WTC11 (cell line): ENCODE measurements around the gene NUP62. TPM values are rescaled to one million over a fixed set of nuclear protein-coding genes. Genes with fewer than 3 reads are reported as not detected.

ENCODE experiments used
- ATAC-seq: fragments of 200-7000 bp; cut with Tn5 transposase; 2 replicates; pipeline ENCODE4 v1.10.0; 2021; ENCODE audit warnings: mild to moderate bottlenecking, moderate library complexity
- CTCF ChIA-PET: fragments of 300-600 bp; sonication (Branson Sonifier 250); formaldehyde crosslinking; loops from one replicate; lab custom pipeline; 2021; ENCODE audit warnings: antibody characterized with exemption; lab: Charles Lee
- POLR2A ChIA-PET: fragments of 350-600 bp; sonication (Branson Sonifier 250); formaldehyde crosslinking; loops from one replicate; lab custom pipeline; 2021; ENCODE audit warnings: antibody characterized with exemption; lab: Charles Lee
- DNase-seq: peaks from one replicate; pipeline ENCODE4 v3.0.0; 2021; ENCODE audit warnings: low spot score
- H3K27ac Mint-ChIP-seq: 2 replicates; pipeline ENCODE4 v1.8.0; 2021; ENCODE audit warnings: mixed read lengths
- H3K27me3 Mint-ChIP-seq: 2 replicates; pipeline ENCODE4 v1.8.0; 2021; ENCODE audit warnings: low read depth, mild to moderate bottlenecking, moderate library complexity, mixed read lengths
- H3K36me3 Mint-ChIP-seq: 2 replicates; pipeline ENCODE4 v1.8.0; 2021; ENCODE audit warnings: mixed read lengths
- H3K4me1 Mint-ChIP-seq: 2 replicates; pipeline ENCODE4 v1.8.0; 2022; ENCODE audit warnings: mixed read lengths
- H3K4me3 Mint-ChIP-seq: 2 replicates; pipeline ENCODE4 v1.8.0; 2021; ENCODE audit warnings: mild to moderate bottlenecking, moderate library complexity, mixed read lengths
- H3K9me3 Mint-ChIP-seq: 2 replicates; pipeline ENCODE4 v1.8.0; 2021; ENCODE audit warnings: mixed read lengths
- ATF2 ChIP-seq: sonication (generic); formaldehyde crosslinking; IDR thresholded peaks from 2 replicates; pipeline ENCODE4 v1.8.1; 2022; ENCODE audit warnings: low read depth, missing genetic modification reagents, borderline replicate concordance
- CBFB ChIP-seq: sonication (generic); formaldehyde crosslinking; IDR thresholded peaks from 2 replicates; pipeline ENCODE4 v1.8.1; 2022; ENCODE audit warnings: mild to moderate bottlenecking, low read depth, missing genetic modification reagents
- CDX4 ChIP-seq: fragments of 250-450 bp; sonication (Bioruptor Pico); IDR thresholded peaks from 2 replicates; pipeline ENCODE4 v1.9.0; 2021; ENCODE audit warnings: moderate library complexity, mild to moderate bottlenecking, inconsistent platforms, borderline replicate concordance
- CREB1 ChIP-seq: sonication (generic); formaldehyde crosslinking; IDR thresholded peaks from 2 replicates; pipeline ENCODE4 v1.8.0; 2023; ENCODE audit warnings: mild to moderate bottlenecking, missing genetic modification reagents
- CREM ChIP-seq: sonication (generic); formaldehyde crosslinking; IDR thresholded peaks from 2 replicates; pipeline ENCODE4 v1.8.1; 2022; ENCODE audit warnings: mild to moderate bottlenecking, missing genetic modification reagents, moderate library complexity
- ELF4 ChIP-seq: sonication (generic); formaldehyde crosslinking; IDR thresholded peaks from 2 replicates; pipeline ENCODE4 v1.8.1; 2022; ENCODE audit warnings: low read depth, mild to moderate bottlenecking, moderate library complexity, missing genetic modification reagents
- ESRRA ChIP-seq: sonication (generic); formaldehyde crosslinking; IDR thresholded peaks from 2 replicates; pipeline ENCODE4 v1.8.1; 2022; ENCODE audit warnings: mild to moderate bottlenecking, missing genetic modification reagents, borderline replicate concordance
- FOXJ3 ChIP-seq: sonication (generic); formaldehyde crosslinking; IDR thresholded peaks from 2 replicates; pipeline ENCODE4 v1.9.0; 2021; ENCODE audit warnings: missing genetic modification reagents, mild to moderate bottlenecking, borderline replicate concordance
- FOXP1 ChIP-seq: sonication (generic); formaldehyde crosslinking; IDR thresholded peaks from 2 replicates; pipeline ENCODE4 v1.8.0; 2022; ENCODE audit warnings: missing genetic modification reagents, mild to moderate bottlenecking, moderate library complexity, borderline replicate concordance
- GTF2I ChIP-seq: fragments of 250-450 bp; sonication (Bioruptor Pico); conservative IDR thresholded peaks from 2 replicates; pipeline ENCODE4 v1.4.0; 2021; ENCODE audit warnings: mild to moderate bottlenecking
- HMGXB4 ChIP-seq: sonication (generic); formaldehyde crosslinking; IDR thresholded peaks from 2 replicates; pipeline ENCODE4 v1.8.1; 2023; ENCODE audit warnings: mild to moderate bottlenecking, moderate library complexity, missing genetic modification reagents
- IRF2 ChIP-seq: sonication (generic); formaldehyde crosslinking; IDR thresholded peaks from 2 replicates; pipeline ENCODE4 v1.8.0; 2022; ENCODE audit warnings: low read depth, missing genetic modification reagents, borderline replicate concordance
- MAX ChIP-seq: sonication (generic); formaldehyde crosslinking; IDR thresholded peaks from 2 replicates; pipeline ENCODE4 v1.8.0; 2022; ENCODE audit warnings: mild to moderate bottlenecking, missing genetic modification reagents
- MXD4 ChIP-seq: fragments of 250-450 bp; sonication (Bioruptor Pico); IDR thresholded peaks from 2 replicates; pipeline ENCODE4 v1.8.0; 2021; ENCODE audit warnings: mild to moderate bottlenecking, moderate library complexity, borderline replicate concordance
- NFATC4 ChIP-seq: fragments of 250-450 bp; sonication (Bioruptor Pico); IDR thresholded peaks from 2 replicates; pipeline ENCODE4 v1.9.0; 2021; ENCODE audit warnings: mild to moderate bottlenecking
- NR1H2 ChIP-seq: sonication (generic); formaldehyde crosslinking; IDR thresholded peaks from 2 replicates; pipeline ENCODE4 v1.9.0; 2021; ENCODE audit warnings: mild to moderate bottlenecking, moderate library complexity, missing genetic modification reagents
- OVOL2 ChIP-seq: fragments of 250-450 bp; sonication (Bioruptor Pico); IDR thresholded peaks from 2 replicates; pipeline ENCODE4 v1.9.0; 2021; ENCODE audit warnings: mild to moderate bottlenecking, borderline replicate concordance
- RORB ChIP-seq: fragments of 250-450 bp; sonication (Bioruptor Pico); IDR thresholded peaks from 2 replicates; pipeline ENCODE4 v1.9.0; 2021; ENCODE audit warnings: mild to moderate bottlenecking
- SMAD3 ChIP-seq: sonication (generic); formaldehyde crosslinking; IDR thresholded peaks from 2 replicates; pipeline ENCODE4 v1.8.0; 2022; ENCODE audit warnings: missing genetic modification reagents, mild to moderate bottlenecking, borderline replicate concordance
- SOX15 ChIP-seq: fragments of 250-450 bp; sonication (Bioruptor Pico); IDR thresholded peaks from 2 replicates; pipeline ENCODE4 v1.9.0; 2021; ENCODE audit warnings: mild to moderate bottlenecking
- TCF7 ChIP-seq: sonication (generic); formaldehyde crosslinking; IDR thresholded peaks from 2 replicates; pipeline ENCODE4 v1.8.0; 2022; ENCODE audit warnings: mild to moderate bottlenecking, low read depth, missing genetic modification reagents, moderate library complexity
- TEAD4 ChIP-seq: sonication (generic); formaldehyde crosslinking; IDR thresholded peaks from 2 replicates; pipeline ENCODE4 v1.8.0; 2022; ENCODE audit warnings: mild to moderate bottlenecking, missing genetic modification reagents
- ZNF416 ChIP-seq: fragments of 250-450 bp; sonication (Bioruptor Pico); IDR thresholded peaks from 2 replicates; pipeline ENCODE4 v1.9.0; 2021; ENCODE audit warnings: mild to moderate bottlenecking, inconsistent platforms
- ZNF671 ChIP-seq: fragments of 250-450 bp; sonication (Bioruptor Pico); IDR thresholded peaks from 2 replicates; pipeline ENCODE4 v1.8.0; 2021; ENCODE audit warnings: mild to moderate bottlenecking
- ZSCAN18 ChIP-seq: fragments of 250-450 bp; sonication (Bioruptor Pico); IDR thresholded peaks from 2 replicates; pipeline ENCODE4 v2.1.2; 2022; ENCODE audit warnings: mild to moderate bottlenecking, moderate library complexity
- total RNA-seq: library from RNA; stranded (reverse); gene quantifications from 3 replicates; pipeline ENCODE4 v1.2.3, GENCODE V29; 2021
- TF ChIP-seq, protein P1 (sequence below): sonication (generic); formaldehyde crosslinking; IDR thresholded peaks from 2 replicates; pipeline ENCODE4 v1.8.1; 2023; ENCODE audit warnings: mild to moderate bottlenecking, missing genetic modification reagents, moderate library complexity
- TF ChIP-seq, protein P2 (sequence below): fragments of 200-600 bp; IDR thresholded peaks from 2 replicates; pipeline ENCODE4 v1.8.0; 2022; ENCODE audit warnings: antibody characterized with exemption
- TF ChIP-seq, protein P3 (sequence below): sonication (generic); formaldehyde crosslinking; IDR thresholded peaks from 2 replicates; pipeline ENCODE4 v1.8.1; 2022; ENCODE audit warnings: low read depth, mild to moderate bottlenecking, moderate library complexity, missing genetic modification reagents, borderline replicate concordance

Gene NUP62
- total RNA-seq, 1 experiment from 2014 or later = 87.1 TPM

DNA sequence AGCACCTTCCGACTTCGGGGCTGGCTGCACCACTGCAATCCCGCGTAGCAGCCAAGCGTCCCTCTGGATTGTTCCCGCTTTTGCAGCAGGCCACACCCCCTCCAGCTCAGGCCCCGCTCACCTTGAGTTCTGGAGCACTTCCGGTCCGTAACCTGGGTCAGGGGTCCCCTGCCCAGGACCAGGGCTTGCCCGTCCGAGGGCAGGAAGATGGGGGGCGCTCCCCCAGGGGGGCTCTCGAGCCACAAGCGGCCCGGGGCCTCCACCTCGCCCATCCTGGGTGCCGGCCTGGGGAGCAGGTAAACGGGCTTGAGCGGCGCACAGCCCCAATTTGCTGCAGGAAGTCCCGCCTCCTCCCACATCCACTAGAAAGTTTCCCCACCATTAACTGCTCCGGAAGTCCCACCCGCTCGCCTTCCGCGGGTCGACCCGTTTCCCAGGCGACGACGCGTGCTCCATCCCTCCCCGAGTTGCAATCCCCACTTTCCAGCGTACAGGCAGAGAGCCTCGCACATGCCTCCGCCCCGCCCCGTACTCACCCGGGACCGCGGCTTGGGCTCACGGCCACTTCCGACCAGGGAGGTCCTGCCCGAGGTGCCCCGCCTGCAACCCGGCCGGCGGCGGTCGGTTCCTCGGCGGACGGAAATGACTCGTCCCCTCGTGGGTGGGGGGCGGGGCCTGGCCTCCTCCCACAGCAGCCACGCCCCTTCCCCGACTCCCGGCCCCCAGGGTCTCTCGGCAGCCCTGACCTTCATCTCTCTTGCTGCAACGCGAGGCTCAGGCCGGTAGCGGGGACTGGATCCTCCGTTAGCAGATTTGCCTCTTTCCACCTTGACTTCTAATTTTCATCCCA is 62.1 kb downstream of the NUP62 start, which contains the start of gene PNKP:
PNKP (minus strand) TSS at position 644 of the 850 bp plus-strand sequence; CDS start at position 272, 372 bp downstream.
- DNase-seq (peak; percentile 87), ATAC-seq (peak; percentile 21)
- Mint-ChIP-seq H3K27ac (peak within 1 kb of the TSS; percentile 97), H3K9me3 (peaks cover 3% of the 10 kb centered on the region; the same call in 1 of the 2 replicates), H3K4me1 (peaks cover 29% of the 10 kb centered on the region), H3K27me3 (no peaks in the 10 kb centered on the region), H3K4me3 (no peak within 1 kb of the TSS), H3K36me3 (peaks cover 21% of the 10 kb centered on the region)
- CTCF ChIA-PET = interaction anchor here (0.6 to 2.6 kb wide), 8 partner anchors 10 to 201 kb away, joined by 3 to 10 read pairs (median 4); partner anchors contain the start of genes AKT1S1, FUZ and PTOV1
- POLR2A ChIA-PET = interaction anchor here (0.6 to 1.5 kb wide), 7 partner anchors 9 to 191 kb away, joined by 3 to 7 read pairs (median 4); partner anchors contain the start of gene PTOV1
- no peak for TF ChIP-seq SMAD3 (CRISPR knock-in tag)
- TF ChIP-seq, protein P1, sequence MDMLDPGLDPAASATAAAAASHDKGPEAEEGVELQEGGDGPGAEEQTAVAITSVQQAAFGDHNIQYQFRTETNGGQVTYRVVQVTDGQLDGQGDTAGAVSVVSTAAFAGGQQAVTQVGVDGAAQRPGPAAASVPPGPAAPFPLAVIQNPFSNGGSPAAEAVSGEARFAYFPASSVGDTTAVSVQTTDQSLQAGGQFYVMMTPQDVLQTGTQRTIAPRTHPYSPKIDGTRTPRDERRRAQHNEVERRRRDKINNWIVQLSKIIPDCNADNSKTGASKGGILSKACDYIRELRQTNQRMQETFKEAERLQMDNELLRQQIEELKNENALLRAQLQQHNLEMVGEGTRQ (CRISPR knock-in tag) = peak; percentile 81
- TF ChIP-seq CDX4 (CRISPR knock-in tag) = no peak
- TF ChIP-seq FOXP1 (CRISPR knock-in tag) = peak; percentile 72; the same call in 1 of the 2 replicates
- TF ChIP-seq RORB (CRISPR knock-in tag) = no peak
- no peak for TF ChIP-seq ATF2
- no peak for TF ChIP-seq ZNF671 (CRISPR knock-in tag)
- peak; percentile 86; the same call in 1 of the 2 replicates for TF ChIP-seq CREM (CRISPR knock-in tag)
- TF ChIP-seq CBFB (CRISPR knock-in tag) = no peak
- TF ChIP-seq ELF4 (CRISPR knock-in tag) = no peak
- TF ChIP-seq ZSCAN18 = no peak
- no peak for TF ChIP-seq TEAD4 (CRISPR knock-in tag)
- no peak for TF ChIP-seq CREB1 (CRISPR knock-in tag)
- no peak for TF ChIP-seq FOXJ3
- TF ChIP-seq ESRRA (CRISPR knock-in tag) = no peak
- TF ChIP-seq ZNF416 = peak; percentile 75; the same call in 1 of the 2 replicates
- TF ChIP-seq OVOL2 (CRISPR knock-in tag) = no peak
- no peak for TF ChIP-seq SOX15 (CRISPR knock-in tag)
- TF ChIP-seq NR1H2 (CRISPR knock-in tag) = no peak
- no peak for TF ChIP-seq TCF7
- TF ChIP-seq, protein P2, sequence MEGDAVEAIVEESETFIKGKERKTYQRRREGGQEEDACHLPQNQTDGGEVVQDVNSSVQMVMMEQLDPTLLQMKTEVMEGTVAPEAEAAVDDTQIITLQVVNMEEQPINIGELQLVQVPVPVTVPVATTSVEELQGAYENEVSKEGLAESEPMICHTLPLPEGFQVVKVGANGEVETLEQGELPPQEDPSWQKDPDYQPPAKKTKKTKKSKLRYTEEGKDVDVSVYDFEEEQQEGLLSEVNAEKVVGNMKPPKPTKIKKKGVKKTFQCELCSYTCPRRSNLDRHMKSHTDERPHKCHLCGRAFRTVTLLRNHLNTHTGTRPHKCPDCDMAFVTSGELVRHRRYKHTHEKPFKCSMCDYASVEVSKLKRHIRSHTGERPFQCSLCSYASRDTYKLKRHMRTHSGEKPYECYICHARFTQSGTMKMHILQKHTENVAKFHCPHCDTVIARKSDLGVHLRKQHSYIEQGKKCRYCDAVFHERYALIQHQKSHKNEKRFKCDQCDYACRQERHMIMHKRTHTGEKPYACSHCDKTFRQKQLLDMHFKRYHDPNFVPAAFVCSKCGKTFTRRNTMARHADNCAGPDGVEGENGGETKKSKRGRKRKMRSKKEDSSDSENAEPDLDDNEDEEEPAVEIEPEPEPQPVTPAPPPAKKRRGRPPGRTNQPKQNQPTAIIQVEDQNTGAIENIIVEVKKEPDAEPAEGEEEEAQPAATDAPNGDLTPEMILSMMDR = no peak
- TF ChIP-seq HMGXB4 = peak; percentile 66; the same call in 1 of the 2 replicates
- TF ChIP-seq, protein P3, sequence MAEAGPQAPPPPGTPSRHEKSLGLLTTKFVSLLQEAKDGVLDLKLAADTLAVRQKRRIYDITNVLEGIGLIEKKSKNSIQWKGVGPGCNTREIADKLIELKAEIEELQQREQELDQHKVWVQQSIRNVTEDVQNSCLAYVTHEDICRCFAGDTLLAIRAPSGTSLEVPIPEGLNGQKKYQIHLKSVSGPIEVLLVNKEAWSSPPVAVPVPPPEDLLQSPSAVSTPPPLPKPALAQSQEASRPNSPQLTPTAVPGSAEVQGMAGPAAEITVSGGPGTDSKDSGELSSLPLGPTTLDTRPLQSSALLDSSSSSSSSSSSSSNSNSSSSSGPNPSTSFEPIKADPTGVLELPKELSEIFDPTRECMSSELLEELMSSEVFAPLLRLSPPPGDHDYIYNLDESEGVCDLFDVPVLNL (CRISPR knock-in tag) = no peak
- TF ChIP-seq MAX (CRISPR knock-in tag) = peak; percentile 84
- no peak for TF ChIP-seq IRF2 (CRISPR knock-in tag)
- TF ChIP-seq GTF2I (CRISPR knock-in tag) = no peak
- TF ChIP-seq NFATC4 (CRISPR knock-in tag) = no peak
- TF ChIP-seq MXD4 (CRISPR knock-in tag) = no peak
